Stimulated activated CD4-positive, alpha-beta T cell treated with anti-CD3 and anti-CD28 coated beads, Interleukin-15, amount 100 ng/mL, for 24 hours (primary cell): ENCODE measurements around the gene PTPRN.
"Not testable (repeated sequence)": the region's sequence is repeated elsewhere in the genome, so short reads cannot be mapped to it uniquely, and the experiment has no call there.

Experiments
- DNase-seq: peaks from one replicate; pipeline ENCODE4 v3.0.0-alpha.2; 2020

Gene PTPRN

GRCh38 chr2:219309278-219309677 is at the start of gene PTPRN:
Gene PTPRN (minus strand): TSS chr2:219309401. CDS start chr2:219309332, 69 bp downstream.
- no peak for DNase-seq

DNA sequence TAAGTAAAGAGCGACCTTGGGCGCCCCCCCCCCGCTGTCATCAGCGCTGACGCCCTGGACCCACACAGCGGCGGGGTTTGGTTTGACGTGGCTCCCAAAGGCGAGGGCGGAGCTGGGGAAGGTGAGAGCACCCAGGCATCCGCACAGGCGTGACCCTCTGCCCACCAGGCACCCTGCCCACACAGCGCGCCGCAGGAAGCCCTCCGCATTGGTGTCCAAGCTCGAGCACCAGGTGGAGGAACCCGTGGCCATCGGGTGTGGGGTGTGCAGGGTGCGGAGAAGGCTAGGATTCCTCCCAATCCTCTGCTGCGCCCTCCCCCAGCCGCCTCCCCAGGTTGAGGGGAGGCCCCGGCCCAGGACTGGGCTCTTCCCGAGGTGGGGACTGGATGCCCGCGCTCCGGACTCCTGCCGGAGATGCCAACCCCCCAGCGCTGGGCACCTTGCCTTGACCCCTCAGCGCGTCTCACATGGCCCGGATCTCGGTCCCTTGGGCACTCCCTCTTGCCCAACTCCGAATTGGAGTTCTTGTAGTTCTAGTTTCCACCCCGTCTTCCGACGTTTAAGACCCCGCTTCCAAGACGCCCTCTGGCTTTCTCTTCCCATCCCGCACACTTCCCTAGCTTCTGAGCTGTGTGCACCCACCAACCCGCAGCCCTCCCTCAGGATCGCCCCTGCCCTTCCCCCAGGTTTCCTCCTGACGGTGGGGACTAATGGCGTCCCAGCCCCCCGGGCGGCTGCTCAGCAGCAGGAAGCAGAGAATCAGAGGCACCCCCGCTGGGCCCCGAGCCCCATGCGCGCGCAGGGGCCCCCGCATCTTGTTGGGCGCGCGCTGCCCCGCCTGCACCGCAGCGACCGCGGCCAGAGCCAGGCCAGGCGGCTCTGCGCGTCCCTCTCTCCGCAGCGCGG is 49.2 kb upstream of the PTPRN start:
- peak; percentile 54 for DNase-seq

- no peak for DNase-seq
Observed at GRCh38 chr2:219356834-219357233, 47.6 kb upstream of the PTPRN start.

- no peak for DNase-seq
Observed at GRCh38 chr2:219354582-219354981, 45.4 kb upstream of the PTPRN start.

GRCh38 chr2:219353129-219353528 is 43.9 kb upstream of the PTPRN start:
- DNase-seq, result no peak

- DNase-seq, result peak; percentile 80
Observed at GRCh38 chr2:219352448-219353023, 43.3 kb upstream of the PTPRN start.

- DNase-seq, result no peak
Observed at GRCh38 chr2:219350710-219351221, 41.6 kb upstream of the PTPRN start.

DNA sequence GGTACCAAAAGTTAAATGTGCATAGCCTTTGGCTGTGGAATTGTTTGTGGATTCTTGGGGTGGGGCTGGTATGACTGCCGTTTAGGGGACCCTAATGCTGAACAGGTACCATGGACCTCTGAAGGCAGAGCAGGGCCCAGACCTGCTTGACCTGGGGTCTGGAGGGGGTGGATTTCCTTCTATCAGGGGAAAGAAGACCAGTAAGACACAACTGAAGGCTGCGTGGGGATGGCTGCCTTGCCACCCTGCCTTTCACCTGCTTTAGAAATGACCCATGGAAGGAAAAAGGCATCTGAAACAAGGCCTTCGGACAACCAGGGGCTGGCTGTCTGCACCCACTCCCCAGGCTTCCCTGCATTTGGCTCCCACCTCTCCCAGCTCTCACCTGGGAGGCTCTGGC is 41.0 kb upstream of the PTPRN start:
- no peak for DNase-seq

DNA sequence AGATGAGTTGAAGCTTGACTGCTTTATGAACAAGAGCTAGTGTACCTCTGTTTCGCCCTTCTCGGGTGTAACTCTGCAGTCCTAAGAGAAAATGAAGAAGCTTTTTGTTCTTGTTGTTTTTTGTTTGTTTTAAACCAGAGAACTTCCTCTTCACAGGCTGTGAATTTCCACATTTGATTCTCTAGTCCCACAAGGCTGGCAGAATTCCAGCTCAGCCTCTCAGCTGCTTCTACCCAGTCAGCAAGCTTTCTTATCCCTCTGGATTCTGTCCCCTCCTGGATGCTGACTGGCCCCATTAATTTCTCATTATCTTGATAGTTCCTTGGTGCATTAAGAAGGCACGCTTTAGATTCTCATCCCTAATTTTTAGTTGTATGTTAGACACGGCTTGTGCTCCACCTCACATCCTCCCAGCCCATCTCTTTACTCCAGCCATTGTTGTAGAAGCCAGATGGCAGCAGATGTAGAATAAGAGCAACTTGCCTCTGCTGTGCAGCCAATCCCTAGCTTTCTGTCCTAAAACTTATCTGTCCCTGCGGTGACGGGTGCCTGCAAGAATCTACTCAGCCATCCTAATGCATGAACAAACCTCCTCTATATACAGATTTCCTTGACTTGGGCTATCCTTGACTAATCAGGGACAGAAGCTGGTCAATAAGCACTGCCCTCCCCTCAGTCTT is 35.7 kb upstream of the PTPRN start:
- DNase-seq, result no peak

DNA sequence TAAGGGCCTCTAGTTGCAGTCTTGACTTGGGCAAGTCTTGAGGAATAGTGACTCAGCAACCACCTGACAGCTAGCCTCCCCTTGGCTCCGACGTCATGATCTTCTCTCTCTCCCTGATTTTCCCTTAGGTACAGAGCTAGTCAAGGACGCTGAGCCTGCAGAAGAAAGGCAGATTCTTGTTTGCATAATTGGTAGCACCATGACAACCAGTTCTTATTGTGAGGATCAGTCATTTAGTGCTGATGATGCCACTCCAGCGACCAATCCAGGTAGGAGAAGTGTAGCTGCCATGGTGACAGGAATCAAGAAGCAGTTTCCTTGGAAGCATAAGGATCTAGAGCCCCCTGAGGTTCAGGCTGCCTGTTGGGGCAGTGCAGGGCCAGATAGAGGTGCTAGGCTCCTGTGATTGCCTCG is 26.2 kb upstream of the PTPRN start:
- no peak for DNase-seq

- DNase-seq, result no peak
Observed at GRCh38 chr2:219334076-219334475, 24.9 kb upstream of the PTPRN start.

DNA sequence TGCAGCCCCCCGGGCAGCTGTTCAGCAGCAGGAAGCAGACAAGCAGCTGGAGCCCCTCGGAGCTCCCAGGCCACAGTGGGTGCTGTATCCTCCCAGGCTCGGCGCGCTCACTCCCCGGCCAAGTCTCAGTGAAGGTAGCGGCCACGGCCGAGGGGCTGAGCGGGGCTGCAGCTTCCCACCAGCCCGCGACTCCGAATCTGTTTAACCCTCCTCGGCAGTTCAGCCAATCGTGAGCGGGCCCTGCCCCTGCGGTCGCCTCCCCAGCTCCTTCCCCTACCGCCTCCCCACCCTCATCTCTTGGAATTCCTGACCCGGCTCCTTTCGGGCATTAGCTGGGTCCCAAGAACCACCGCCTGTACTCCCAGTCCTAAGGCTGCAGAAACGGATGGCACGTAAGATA is 23.3 kb upstream of the PTPRN start, which contains the start of gene RESP18:
Gene RESP18, minus strand, starts transcription at position 203 of the 400 bp plus-strand sequence.
- no peak for DNase-seq

- DNase-seq, result peak; percentile 39
Observed at GRCh38 chr2:219331560-219332213, 22.5 kb upstream of the PTPRN start.

GRCh38 chr2:219327719-219328118 is 18.5 kb upstream of the PTPRN start:
- DNase-seq, result no peak

DNA sequence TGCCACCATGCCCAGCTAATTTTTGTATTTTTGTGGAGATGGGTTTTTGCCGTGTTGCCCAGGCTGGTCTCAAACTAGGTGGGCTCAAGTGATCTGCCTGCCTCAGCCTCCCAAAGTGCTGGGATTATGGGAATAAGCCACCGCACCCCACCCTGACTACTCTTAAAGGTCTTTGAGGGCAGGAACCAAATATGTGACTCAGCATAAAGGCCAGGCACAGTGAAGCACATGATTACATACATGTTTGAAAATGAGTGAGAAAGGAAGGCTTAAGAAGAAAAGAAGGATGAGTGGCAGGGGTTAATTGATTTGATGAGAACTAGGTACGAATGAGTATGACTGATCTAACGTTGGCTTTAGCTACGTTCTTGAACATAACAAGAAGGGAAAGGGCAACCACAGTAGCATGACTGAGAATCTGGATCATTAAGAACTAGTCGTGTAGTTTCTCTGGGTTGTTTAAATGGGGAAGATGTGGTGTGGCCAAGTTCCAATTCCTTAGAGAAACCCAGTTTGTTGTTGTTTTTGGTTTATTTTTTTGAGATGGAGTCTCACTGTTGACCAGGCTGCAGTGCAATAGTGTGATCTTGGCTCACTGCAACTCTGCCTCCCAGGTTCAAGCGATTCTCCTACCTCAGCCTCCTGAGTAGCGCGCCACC is 16.6 kb upstream of the PTPRN start:
- DNase-seq, result no peak

DNA sequence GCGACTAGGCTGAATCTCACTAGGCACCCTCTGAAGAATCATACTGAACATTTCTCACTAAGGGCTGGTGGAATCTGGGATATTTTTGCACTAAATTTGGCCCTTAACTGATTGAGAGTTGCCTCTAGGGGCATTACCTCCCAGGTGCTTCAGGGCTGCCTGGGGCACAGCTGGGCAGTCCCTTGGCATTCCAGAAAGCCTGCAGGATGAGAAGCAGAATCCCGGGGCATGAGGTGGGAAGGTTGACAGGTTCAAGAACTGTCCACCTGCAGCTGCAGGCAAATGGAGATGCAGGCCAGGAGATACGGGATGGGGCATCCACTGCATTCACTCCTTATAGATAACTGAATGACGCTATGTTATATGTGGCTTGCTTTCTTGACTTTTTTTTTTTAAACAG is 15.9 kb upstream of the PTPRN start:
- DNase-seq, result no peak

DNA sequence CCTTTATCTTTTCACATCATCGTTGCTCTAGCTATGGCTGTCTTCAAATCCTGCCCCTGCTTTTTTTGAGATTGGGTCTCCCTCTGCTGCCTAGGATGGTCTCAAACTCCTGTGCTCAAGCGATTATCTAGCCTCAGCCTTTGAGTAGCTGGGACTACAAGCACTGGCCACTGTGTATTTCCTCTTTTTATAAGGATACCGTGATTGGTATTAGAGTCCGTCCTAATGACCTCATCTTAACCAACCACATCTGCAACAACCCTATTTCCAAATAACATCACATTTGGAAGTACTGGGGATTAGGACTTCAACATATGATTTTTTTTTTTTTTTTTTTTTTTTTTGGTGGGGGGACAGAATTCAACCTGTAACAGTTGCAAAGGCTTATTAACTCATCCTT is 14.2 kb upstream of the PTPRN start:
- no peak for DNase-seq

DNA sequence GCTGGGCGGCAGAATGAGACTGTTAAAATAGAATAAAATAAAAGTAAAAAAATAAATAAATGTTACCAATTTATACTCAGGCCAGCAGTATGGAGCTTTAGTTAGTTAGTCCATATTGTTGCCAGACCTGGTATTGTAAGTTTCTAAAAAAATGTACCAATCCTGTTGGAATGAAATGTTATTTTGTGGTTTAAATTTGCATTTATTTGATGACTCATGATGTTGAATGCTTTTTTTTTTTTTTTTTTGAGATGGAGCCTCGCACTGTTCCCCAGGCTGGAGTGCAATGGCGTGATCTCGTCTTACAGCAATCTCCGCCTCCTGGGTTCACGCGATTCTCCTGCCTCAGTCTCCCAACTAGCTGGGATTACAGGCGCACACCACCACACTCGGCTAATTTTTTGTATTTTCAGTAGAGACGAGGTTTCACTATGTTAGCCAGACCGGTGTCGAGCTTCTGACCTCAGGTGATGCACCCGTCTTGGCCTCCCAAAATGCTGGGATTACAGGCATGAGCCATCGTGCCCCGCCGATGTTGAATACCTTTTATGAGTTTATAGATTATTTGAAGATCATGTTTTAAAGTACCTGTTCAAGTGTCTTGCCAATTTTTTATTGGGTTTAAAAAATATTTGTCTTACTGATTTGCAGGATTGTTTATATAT is 5.7 kb upstream of the PTPRN start:
- no peak for DNase-seq

DNA sequence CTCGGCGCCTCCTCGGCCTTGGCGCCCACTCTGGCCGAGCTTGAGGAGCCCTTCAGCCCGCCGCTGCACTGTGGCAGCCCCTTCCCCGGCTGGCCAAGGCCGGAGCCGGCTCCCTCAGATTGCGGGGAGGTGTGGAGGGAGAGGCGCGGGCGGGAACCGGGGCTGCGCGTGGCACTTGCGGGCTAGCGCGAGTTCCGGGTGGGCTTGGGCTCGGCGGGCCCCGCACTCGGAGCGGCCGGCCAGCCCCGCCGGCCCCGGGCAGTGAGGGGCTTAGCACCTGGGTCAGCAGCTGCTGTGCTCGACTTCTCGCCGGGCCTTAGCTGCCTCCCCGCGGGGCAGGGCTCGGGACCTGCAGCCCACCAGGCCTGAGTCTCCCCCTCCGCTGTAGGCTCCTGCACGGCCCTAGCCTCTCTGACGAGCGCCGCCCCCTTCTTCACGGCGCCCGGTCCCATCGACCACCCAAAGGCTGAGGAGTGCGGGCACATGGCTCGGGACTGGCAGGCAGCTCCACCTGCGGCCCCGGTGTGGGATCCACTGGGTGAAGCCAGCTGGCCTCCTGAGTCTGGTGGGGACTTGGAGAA is 3.6 kb upstream of the PTPRN start:
- not testable (repeated sequence) for DNase-seq

DNA sequence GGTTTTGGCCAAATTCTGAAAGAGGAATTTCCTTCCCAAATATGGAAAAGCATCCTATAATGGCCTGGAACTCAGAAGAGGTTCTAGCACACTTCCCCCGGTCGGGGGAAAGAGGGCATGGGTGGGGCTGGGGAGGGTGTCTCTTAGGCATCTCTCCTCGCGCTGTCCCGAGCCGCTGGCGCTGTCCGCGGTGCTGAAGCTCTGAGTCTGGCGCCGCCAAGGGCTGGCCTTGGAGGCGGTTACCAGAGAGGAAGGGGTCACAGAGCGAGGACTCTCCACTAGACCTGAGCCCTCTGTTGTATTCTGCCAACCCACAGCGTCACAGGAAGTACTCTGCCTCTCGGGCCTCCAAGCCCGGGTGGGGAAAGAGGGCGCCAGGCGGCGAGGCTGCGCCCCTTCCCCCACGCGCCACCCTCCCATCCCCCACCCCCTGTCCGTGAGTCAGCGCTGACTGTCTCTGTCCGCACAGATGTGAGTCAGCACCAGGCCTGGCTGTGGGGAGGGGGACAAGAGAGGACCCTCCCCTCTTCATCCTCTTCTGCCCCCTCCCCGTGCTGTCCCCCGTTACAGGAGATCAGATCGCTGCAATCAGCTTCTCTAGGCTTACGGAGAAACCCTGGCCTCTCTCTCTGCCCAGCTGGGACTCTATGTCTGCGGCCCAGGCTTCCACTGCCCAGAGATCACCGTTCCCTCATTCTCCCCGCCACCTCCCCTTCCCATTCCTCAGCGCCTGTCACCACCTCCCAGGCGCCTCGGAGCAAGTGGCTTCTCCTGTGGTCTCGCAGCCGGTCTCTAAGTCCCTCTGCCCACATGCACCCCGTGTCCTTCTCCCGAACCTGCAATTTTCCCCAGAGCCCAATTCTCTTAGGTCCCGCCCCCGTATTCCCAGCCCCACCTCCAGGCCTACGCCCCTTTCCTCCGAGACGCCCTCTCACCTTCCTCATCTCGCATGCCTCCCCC is 779 bp downstream of the PTPRN start:
- peak; percentile 74 for DNase-seq
